Gastrocnemius medialis (tissue), 4 donors: Measurements from ENCODE around the gene CREBBP. TPM values are rescaled to one million over a fixed set of nuclear protein-coding genes. Genes with fewer than 3 reads are reported as not detected.

Experiments used
- ATAC-seq, 2 donors: fragments of 150-250 bp; one replicate each; pipeline ENCODE4 v1.9.1; 2016
- DNase-seq, 2 donors: peaks; one replicate each; pipeline ENCODE4 v3.0.0-alpha.2; 2019
- H3K27ac ChIP-seq, 4 donors: fragments of 200-600 bp; sonication (generic); 1 replicate in 1 of 4; 2 replicates in 3 of 4; pipeline ENCODE4 v1.5.1; 2016 to 2018; ENCODE audit warnings: mild to moderate bottlenecking in 2 of 4, moderate library complexity in 1 of 4
- H3K27me3 ChIP-seq, 3 donors: fragments of 200-600 bp; sonication (generic) in 2 of 3; 1 replicate in 1 of 3; 2 replicates in 2 of 3; pipeline versions ENCODE4 v1.5.1 to v1.6.0; 2016 to 2019; ENCODE audit warnings: mild to moderate bottlenecking in 1 of 3, moderate library complexity in 1 of 3
- H3K36me3 ChIP-seq, 2 donors: fragments of 200-600 bp; sonication (generic) in 1 of 2; one replicate each; pipeline ENCODE4 v1.5.1; 2017 to 2018
- H3K4me1 ChIP-seq, 2 donors: fragments of 200-600 bp; sonication (generic) in 1 of 2; one replicate each; pipeline ENCODE4 v1.5.1; 2016 to 2017; ENCODE audit warnings: mild to moderate bottlenecking in 2 of 2
- H3K4me3 ChIP-seq, 4 donors: fragments of 200-600 bp; sonication (generic) in 3 of 4; 1 replicate in 1 of 4; 2 replicates in 3 of 4; pipeline ENCODE4 v1.5.1; 2016 to 2019; ENCODE audit warnings: mild to moderate bottlenecking in 2 of 4
- H3K9me3 ChIP-seq, 3 donors: fragments of 200-600 bp; sonication (generic) in 2 of 3; 1 replicate in 1 of 3; 2 replicates in 2 of 3; pipeline ENCODE4 v1.5.1; 2016 to 2019
- CTCF ChIP-seq, 5 experiments: fragments of 450-650 bp in 3 of 5; fragments of 200-600 bp in 2 of 5; sonication (generic) in 2 of 5; IDR thresholded peaks in 4 of 5; conservative IDR thresholded peaks in 1 of 5; 1 replicate in 4 of 5; 2 replicates in 1 of 5; pipeline ENCODE4 v1.5.1; 2016 to 2019; ENCODE audit warnings: antibody characterized with exemption in 5 of 5, mild to moderate bottlenecking in 3 of 5, moderate library complexity in 3 of 5
- POLR2A ChIP-seq, 2 donors: fragments of 450-650 bp; IDR thresholded peaks; one replicate each; pipeline ENCODE4 v1.6.1; 2017; ENCODE audit warnings: antibody characterized with exemption in 2 of 2, mild to moderate bottlenecking in 2 of 2, moderate library complexity in 2 of 2
- in situ Hi-C, 4 donors: fragments of 200-750 bp; cut with MboI; loops; one replicate each; pipeline versions ENCODE4 v1.15.0 to v1.8.0; 2017; ENCODE audit warnings: low sequenced_read_pairs in 4 of 4
- intact Hi-C: fragments of 100-400 bp; cut with DNase I; formaldehyde crosslinking; loops from one replicate; pipeline ENCODE4 v1.15.1; 2023; ENCODE audit warnings: low total_unique reads
- total RNA-seq, 4 donors: library from RNA; depleted of rRNA; stranded (reverse); fragments of >200 nt; gene quantifications; one replicate each; pipeline versions ENCODE4 v1.1.0 to v1.2.3, GENCODE V29; 2016

CREBBP gene
- total RNA-seq, 4 donors from 2014 or later, result 39.8 to 61.3 (median 53.5) TPM

- H3K36me3 ChIP-seq, result no peaks in the 10 kb centered on the region
- no peak for TF ChIP-seq CTCF (IDR thresholded peaks at IDR 0.05 in 4 of 5, conservative IDR thresholded peaks at IDR 0.05 in 1 of 5)
- no peak for TF ChIP-seq POLR2A (IDR thresholded peaks at IDR 0.05)
- ATAC-seq, result peak; percentile 60 to 65
- H3K4me3 ChIP-seq, result peak overlapping the region in 3 of 4 donors; percentile 2 to 32 (median 21)
- in situ Hi-C loops, result loop anchor here in 2 of 4 donors (10.0 to 25.0 kb wide), 2 partner anchors 179 to 192 kb away; partner anchors contain the start of gene CREBBP (in 1 of the 2)
- H3K9me3 ChIP-seq, result no peaks in the 10 kb centered on the region
- H3K27me3 ChIP-seq, result no peaks in the 10 kb centered on the region
- peak; percentile 43 to 46 for DNase-seq
- H3K4me1 ChIP-seq, result peaks cover 27 to 32% of the 10 kb centered on the region in 2 donors
- peak overlapping the region; percentile 79 to 92 (median 88) for H3K27ac ChIP-seq
- intact Hi-C loops, result no loop called here
Observed at GRCh38 chr16:3695610-3696369, 184.7 kb downstream of the CREBBP start.

GRCh38 chr16:3694051-3694450 lies 186.5 kb downstream of the CREBBP start:
- Histone ChIP-seq H3K36me3 (no peaks in the 10 kb centered on the region), H3K4me1 (peaks cover 35 to 40% of the 10 kb centered on the region in 2 donors), H3K9me3 (no peaks in the 10 kb centered on the region), H3K27ac (peak overlapping the region; percentile 79 to 92 (median 88)), H3K4me3 (no peak overlapping the region), H3K27me3 (no peaks in the 10 kb centered on the region)
- DNase-seq (no peak), ATAC-seq (no peak)
- TF ChIP-seq CTCF (IDR thresholded peaks at IDR 0.05 in 4 of 5, conservative IDR thresholded peaks at IDR 0.05 in 1 of 5) (no peak), POLR2A (IDR thresholded peaks at IDR 0.05) (no peak)
- intact Hi-C loops, result no loop called here
- in situ Hi-C loops, result loop anchor here (5.0 to 25.0 kb wide), 3 partner anchors 181 to 193 kb away; partner anchors contain the start of gene CREBBP (in 1 of the 4)

- peaks cover 0 to 18% of the 10 kb centered on the region in 2 donors for H3K36me3 ChIP-seq
- no peak for ATAC-seq
- H3K4me3 ChIP-seq, result no peak overlapping the region
- intact Hi-C loops (loop anchor here (2.0 kb wide), 2 partner anchors 25 to 61 kb away; partner anchors contain the start of gene TRAP1), in situ Hi-C loops (loop anchor here (5.0 to 25.0 kb wide), 3 partner anchors 183 to 196 kb away; partner anchors contain the start of gene CREBBP (in 1 of the 4))
- H3K9me3 ChIP-seq, result no peaks in the 10 kb centered on the region
- TF ChIP-seq POLR2A (IDR thresholded peaks at IDR 0.05) (no peak), CTCF (IDR thresholded peaks at IDR 0.05 in 4 of 5, conservative IDR thresholded peaks at IDR 0.05 in 1 of 5) (no peak)
- DNase-seq, result no peak
- H3K4me1 ChIP-seq, result peaks cover 35 to 40% of the 10 kb centered on the region in 2 donors
- peak overlapping the region; percentile 65 to 84 (median 74) for H3K27ac ChIP-seq
- no peaks in the 10 kb centered on the region for H3K27me3 ChIP-seq
Observed at GRCh38 chr16:3691761-3692160, 188.8 kb downstream of the CREBBP start.

- H3K27me3 ChIP-seq, result no peaks in the 10 kb centered on the region
- peak overlapping the region; percentile 65 to 84 (median 74) for H3K27ac ChIP-seq
- DNase-seq (peak; percentile 11 to 66), ATAC-seq (peak; percentile 40 to 60)
- no peaks in the 10 kb centered on the region for H3K9me3 ChIP-seq
- peak in 3 of 5 experiments; percentile 21 to 37 (median 34) for TF ChIP-seq CTCF (IDR thresholded peaks at IDR 0.05 in 4 of 5, conservative IDR thresholded peaks at IDR 0.05 in 1 of 5)
- no peak for TF ChIP-seq POLR2A (IDR thresholded peaks at IDR 0.05)
- H3K4me1 ChIP-seq, result peaks cover 30 to 34% of the 10 kb centered on the region in 2 donors
- intact Hi-C loops, result loop anchor here (1.0 to 2.0 kb wide), 3 partner anchors 26 to 189 kb away; partner anchors contain the start of genes CREBBP and TRAP1
- H3K36me3 ChIP-seq, result peaks cover 0 to 22% of the 10 kb centered on the region in 2 donors
- in situ Hi-C loops, result loop anchor here (5.0 to 25.0 kb wide), 3 partner anchors 184 to 196 kb away; partner anchors contain the start of gene CREBBP (in 1 of the 4)
- peak overlapping the region; percentile 39 to 68 (median 51) for H3K4me3 ChIP-seq
Observed at GRCh38 chr16:3690980-3691720, 189.4 kb downstream of the CREBBP start.
